Keratinocyte (primary cell): ENCODE data around the gene VKORC1L1.

Experiments
- EZH2 ChIP-seq: IDR thresholded peaks from one replicate; pipeline ENCODE4 v1.6.1; 2012; ENCODE audit warnings: inconsistent platforms, mild to moderate bottlenecking, low read length, moderate library complexity
- TF ChIP-seq, protein P1 (sequence below), 3 experiments: IDR thresholded peaks in 1 of 3; conservative IDR thresholded peaks in 1 of 3; optimal IDR thresholded peaks in 1 of 3; 2 replicates in 2 of 3; 3 replicates in 1 of 3; pipeline versions ENCODE3 to v1.5.1; 2011; ENCODE audit warnings: low read length in 3 of 3, mild to moderate bottlenecking in 3 of 3, moderate library complexity in 2 of 3, control low read depth in 1 of 3, inconsistent platforms in 1 of 3; ENCODE audit not compliant: insufficient read depth in 2 of 3; ENCODE audit errors: extremely low read depth in 1 of 3

GRCh38 chr7:65923316-65923715 is 50.4 kb downstream of the VKORC1L1 start:
- TF ChIP-seq, protein P1, sequence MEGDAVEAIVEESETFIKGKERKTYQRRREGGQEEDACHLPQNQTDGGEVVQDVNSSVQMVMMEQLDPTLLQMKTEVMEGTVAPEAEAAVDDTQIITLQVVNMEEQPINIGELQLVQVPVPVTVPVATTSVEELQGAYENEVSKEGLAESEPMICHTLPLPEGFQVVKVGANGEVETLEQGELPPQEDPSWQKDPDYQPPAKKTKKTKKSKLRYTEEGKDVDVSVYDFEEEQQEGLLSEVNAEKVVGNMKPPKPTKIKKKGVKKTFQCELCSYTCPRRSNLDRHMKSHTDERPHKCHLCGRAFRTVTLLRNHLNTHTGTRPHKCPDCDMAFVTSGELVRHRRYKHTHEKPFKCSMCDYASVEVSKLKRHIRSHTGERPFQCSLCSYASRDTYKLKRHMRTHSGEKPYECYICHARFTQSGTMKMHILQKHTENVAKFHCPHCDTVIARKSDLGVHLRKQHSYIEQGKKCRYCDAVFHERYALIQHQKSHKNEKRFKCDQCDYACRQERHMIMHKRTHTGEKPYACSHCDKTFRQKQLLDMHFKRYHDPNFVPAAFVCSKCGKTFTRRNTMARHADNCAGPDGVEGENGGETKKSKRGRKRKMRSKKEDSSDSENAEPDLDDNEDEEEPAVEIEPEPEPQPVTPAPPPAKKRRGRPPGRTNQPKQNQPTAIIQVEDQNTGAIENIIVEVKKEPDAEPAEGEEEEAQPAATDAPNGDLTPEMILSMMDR (optimal IDR thresholded peaks at IDR 0.05 in 1 of 3, IDR thresholded peaks at IDR 0.05 in 1 of 3, conservative IDR thresholded peaks at IDR 0.05 in 1 of 3; ENCODE audit: extremely low read depth in 1 of 3, insufficient read depth in 2 of 3, low read length in 3 of 3), result no peak
- TF ChIP-seq EZH2, result no peak
